Mononuclear cell (primary cell): Measurements from ENCODE around the gene PXDC1. TPM values are rescaled to one million over a fixed set of nuclear protein-coding genes. Genes with fewer than 3 reads are reported as not detected.
"Not testable (repeated sequence)": the region's sequence is repeated elsewhere in the genome, so short reads cannot be mapped to it uniquely, and the experiment has no call there.

ENCODE experiments used
- H3K27me3 ChIP-seq: 2 replicates; pipeline ENCODE4 v1.6.0; 2011; ENCODE audit warnings: low read length, control low read depth; ENCODE audit not compliant: insufficient read depth
- H3K4me1 ChIP-seq: 2 replicates; pipeline ENCODE4 v1.5.1; 2011; ENCODE audit warnings: mild to moderate bottlenecking, low read length, control low read depth; ENCODE audit not compliant: insufficient read depth
- H3K4me3 ChIP-seq: 2 replicates; pipeline ENCODE4 v1.5.1; 2011; ENCODE audit warnings: mild to moderate bottlenecking, low read length, moderate library complexity
- H3K9me3 ChIP-seq: 2 replicates; pipeline ENCODE4 v1.5.1; 2011; ENCODE audit warnings: low read depth, mild to moderate bottlenecking, control low read depth, low read length
- total RNA-seq: library from RNA; depleted of rRNA; stranded (reverse); fragments of >200 nt; gene quantifications from one replicate; pipeline ENCODE4 v1.2.3, GENCODE V29; 2012

The PXDC1 gene
- total RNA-seq, 1 donor, result 1.6 TPM

GRCh38 chr6:3758842-3759144, 7.3 kb upstream of the PXDC1 start:
- Histone ChIP-seq H3K27me3 (peaks cover 7% of the 10 kb centered on the region), H3K9me3 (no peaks in the 10 kb centered on the region), H3K4me1 (no peaks in the 10 kb centered on the region), H3K4me3 (no peak overlapping the region)

GRCh38 chr6:3757998-3758841, 6.7 kb upstream of the PXDC1 start:
- H3K4me3 ChIP-seq, H3K9me3 ChIP-seq, H3K4me1 ChIP-seq: not testable (repeated sequence)
- H3K27me3 ChIP-seq, result peaks cover 12% of the 10 kb centered on the region

- H3K27me3 ChIP-seq, result peaks cover 21% of the 10 kb centered on the region
- no peaks in the 10 kb centered on the region for H3K9me3 ChIP-seq
- peaks cover 3% of the 10 kb centered on the region for H3K4me1 ChIP-seq
- H3K4me3 ChIP-seq, result no peak overlapping the region
Observed at GRCh38 chr6:3757241-3757641, 5.7 kb upstream of the PXDC1 start.

DNA sequence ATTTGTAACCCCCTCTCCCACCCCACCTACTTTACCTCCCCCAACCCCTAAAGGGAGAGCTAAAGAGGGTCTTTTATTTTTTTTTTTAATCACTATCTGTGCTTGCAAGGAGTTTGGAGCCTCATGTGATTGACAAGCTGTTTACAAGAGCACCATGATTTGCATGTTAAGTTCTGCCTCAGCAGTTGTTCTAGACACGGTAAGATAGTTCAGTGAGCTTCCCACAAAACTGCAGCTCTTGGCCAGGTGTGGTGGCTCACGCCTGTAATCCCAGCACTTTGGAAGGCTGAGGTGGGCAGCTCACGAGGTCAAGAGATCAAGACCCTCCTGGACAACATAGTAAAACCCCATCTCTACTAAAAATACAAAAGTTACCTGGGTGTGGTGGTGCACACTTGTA, 5.0 kb upstream of the PXDC1 start:
- H3K27me3 ChIP-seq, result peaks cover 23% of the 10 kb centered on the region
- H3K4me3 ChIP-seq, result no peak overlapping the region
- H3K4me1 ChIP-seq, result peaks cover 6% of the 10 kb centered on the region
- H3K9me3 ChIP-seq, result no peaks in the 10 kb centered on the region

- H3K27me3 ChIP-seq, result peaks cover 23% of the 10 kb centered on the region
- H3K4me1 ChIP-seq, result peaks cover 10% of the 10 kb centered on the region
- H3K4me3 ChIP-seq, result no peak overlapping the region
- H3K9me3 ChIP-seq, result no peaks in the 10 kb centered on the region
Observed at GRCh38 chr6:3755637-3756545, 4.4 kb upstream of the PXDC1 start.

- Histone ChIP-seq H3K9me3 (no peaks in the 10 kb centered on the region), H3K4me3 (no peak overlapping the region), H3K27me3 (peaks cover 28% of the 10 kb centered on the region), H3K4me1 (peaks cover 16% of the 10 kb centered on the region)
Observed at GRCh38 chr6:3754776-3755175, 3.3 kb upstream of the PXDC1 start.

DNA sequence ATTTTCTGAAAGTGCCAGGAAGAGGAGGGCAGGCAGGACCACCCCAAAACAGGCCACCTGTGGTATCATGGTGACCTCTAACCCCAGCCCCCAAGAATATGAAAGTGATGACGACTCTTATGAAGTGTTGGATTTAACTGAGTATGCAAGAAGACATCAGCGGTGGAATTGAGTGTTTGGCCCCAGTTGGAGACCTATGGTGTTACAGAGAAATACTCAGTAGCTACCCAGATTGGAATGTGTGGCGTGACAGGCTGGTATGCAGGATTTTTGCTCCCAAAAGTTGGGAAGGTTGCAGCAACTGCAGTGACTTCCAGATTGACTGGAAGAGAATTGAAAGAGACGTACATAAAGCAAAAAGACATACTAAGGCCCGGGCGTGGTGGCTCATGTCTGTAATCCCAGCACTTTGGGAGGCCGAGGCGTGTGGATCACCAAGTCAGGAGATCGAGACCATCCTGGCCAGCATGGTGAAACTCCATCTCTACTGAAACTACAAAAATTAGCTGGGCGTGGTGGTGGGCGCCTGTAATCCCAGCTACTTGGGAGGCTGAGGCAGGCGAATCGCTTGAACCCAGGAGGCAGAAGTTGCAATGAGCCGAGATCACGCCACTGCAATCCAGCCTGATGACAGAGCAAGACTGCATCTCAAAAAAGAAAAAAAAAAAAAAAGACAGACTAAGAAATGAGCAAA, 2.7 kb upstream of the PXDC1 start:
- H3K4me3 ChIP-seq, H3K9me3 ChIP-seq: not testable (repeated sequence)
- H3K4me1 ChIP-seq, result peaks cover 16% of the 10 kb centered on the region
- H3K27me3 ChIP-seq, result peaks cover 30% of the 10 kb centered on the region

- Histone ChIP-seq H3K4me1 (peaks cover 16% of the 10 kb centered on the region), H3K27me3 (peaks cover 30% of the 10 kb centered on the region), H3K4me3 (no peak overlapping the region)
Observed at GRCh38 chr6:3753228-3753835, 1.8 kb upstream of the PXDC1 start.

GRCh38 chr6:3752531-3753227, 1.2 kb upstream of the PXDC1 start:
- Histone ChIP-seq H3K9me3 (no peaks in the 10 kb centered on the region), H3K4me1 (peaks cover 16% of the 10 kb centered on the region), H3K4me3 (no peak overlapping the region), H3K27me3 (peaks cover 30% of the 10 kb centered on the region)

More at GRCh38 chr6:3753228-3753835, 1.8 kb upstream of the PXDC1 start:
- H3K9me3 ChIP-seq, result no peaks in the 10 kb centered on the region

DNA sequence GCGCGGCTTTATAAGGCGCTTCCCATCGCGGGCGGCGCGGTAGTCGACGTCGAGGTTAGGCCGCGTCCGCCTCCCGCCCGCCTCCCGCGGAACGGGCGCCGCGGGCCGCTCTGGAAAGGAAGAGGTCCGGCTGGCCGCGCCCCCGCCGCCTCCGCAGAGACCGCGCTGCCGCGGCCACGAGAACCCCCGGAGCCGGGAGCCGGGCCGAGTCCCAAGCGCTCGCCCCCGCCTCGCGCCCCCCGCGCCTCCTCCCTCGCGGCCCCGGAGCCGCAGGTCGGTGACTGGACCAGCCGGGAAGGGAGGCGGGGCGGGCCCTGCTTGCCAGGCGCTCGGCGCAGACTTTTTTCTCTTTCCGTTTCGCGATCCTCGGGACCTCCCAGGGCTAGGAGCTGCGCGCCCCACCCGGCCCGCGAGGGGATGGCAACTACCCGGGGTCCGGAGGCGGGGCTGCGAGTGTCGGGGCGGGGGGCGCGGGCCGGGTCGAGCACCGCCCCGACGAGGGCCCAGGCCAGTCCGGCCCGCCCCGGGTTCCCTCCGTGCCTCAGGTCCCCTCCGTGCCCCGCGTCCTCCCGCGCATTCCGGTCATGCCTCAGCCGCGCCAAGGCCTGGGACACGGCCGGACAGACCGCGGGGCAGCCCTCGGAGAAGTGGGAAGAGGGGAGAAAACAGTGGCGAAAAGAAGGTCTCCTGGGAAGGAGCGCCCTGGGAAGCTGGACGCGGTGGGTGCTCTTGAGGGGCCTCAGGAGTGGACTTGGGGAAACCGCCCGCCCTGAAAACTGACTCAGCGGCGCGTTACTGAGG, 417 bp upstream of the PXDC1 start:
- Histone ChIP-seq H3K27me3 (peaks cover 30% of the 10 kb centered on the region), H3K4me3 (peak overlapping the region; percentile 39), H3K4me1 (peaks cover 21% of the 10 kb centered on the region), H3K9me3 (no peaks in the 10 kb centered on the region)

- Histone ChIP-seq H3K4me3 (peak overlapping the region; percentile 39), H3K4me1 (peaks cover 33% of the 10 kb centered on the region), H3K27me3 (peaks cover 30% of the 10 kb centered on the region), H3K9me3 (no peaks in the 10 kb centered on the region)
Observed at GRCh38 chr6:3750317-3751076, 1.0 kb downstream of the PXDC1 start.

DNA sequence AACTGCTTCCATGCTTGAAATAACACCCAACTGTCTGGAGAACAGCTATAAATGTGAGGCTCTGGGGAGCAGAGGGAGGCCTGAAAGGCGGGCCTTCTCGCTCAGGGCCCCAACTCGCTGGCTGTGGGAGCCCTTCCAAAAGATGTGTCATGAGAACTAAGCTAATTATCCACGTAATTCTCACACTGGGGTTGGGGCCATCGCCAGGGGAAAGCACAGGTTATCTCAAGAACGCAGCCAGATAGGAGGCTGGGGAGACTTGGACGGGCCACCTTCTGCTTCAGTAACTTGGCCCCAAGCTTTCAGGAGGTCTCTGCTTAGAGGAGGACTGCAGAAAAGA, 1.6 kb downstream of the PXDC1 start:
- Histone ChIP-seq H3K4me3 (no peak overlapping the region), H3K4me1 (peaks cover 33% of the 10 kb centered on the region), H3K27me3 (peaks cover 30% of the 10 kb centered on the region), H3K9me3 (no peaks in the 10 kb centered on the region)
